Endothelial cell of umbilical vein (primary cell): ENCODE measurements around the gene SKOR2.

Experiments
- EZH2 ChIP-seq: IDR thresholded peaks from 2 replicates; pipeline ENCODE4 v1.6.1; 2012; ENCODE audit warnings: borderline replicate concordance, low read depth, mild to moderate bottlenecking, moderate library complexity, low read length, inconsistent platforms; ENCODE audit not compliant: severe bottlenecking
- POLR2A ChIP-seq: IDR thresholded peaks from 2 replicates; pipeline ENCODE4 v1.6.1; 2012; ENCODE audit warnings: low read depth, mild to moderate bottlenecking, control low read depth, low read length
- TF ChIP-seq, protein P1 (sequence below), 2 donors: IDR thresholded peaks; 1 replicate in 1 of 2; 2 replicates in 1 of 2; pipeline ENCODE4 v1.5.1; 2011; ENCODE audit warnings: low read length in 2 of 2, mild to moderate bottlenecking in 2 of 2, moderate library complexity in 2 of 2, control low read depth in 1 of 2, inconsistent platforms in 1 of 2, low read depth in 1 of 2; ENCODE audit not compliant: insufficient read depth in 1 of 2; ENCODE audit errors: extremely low read depth in 1 of 2

DNA sequence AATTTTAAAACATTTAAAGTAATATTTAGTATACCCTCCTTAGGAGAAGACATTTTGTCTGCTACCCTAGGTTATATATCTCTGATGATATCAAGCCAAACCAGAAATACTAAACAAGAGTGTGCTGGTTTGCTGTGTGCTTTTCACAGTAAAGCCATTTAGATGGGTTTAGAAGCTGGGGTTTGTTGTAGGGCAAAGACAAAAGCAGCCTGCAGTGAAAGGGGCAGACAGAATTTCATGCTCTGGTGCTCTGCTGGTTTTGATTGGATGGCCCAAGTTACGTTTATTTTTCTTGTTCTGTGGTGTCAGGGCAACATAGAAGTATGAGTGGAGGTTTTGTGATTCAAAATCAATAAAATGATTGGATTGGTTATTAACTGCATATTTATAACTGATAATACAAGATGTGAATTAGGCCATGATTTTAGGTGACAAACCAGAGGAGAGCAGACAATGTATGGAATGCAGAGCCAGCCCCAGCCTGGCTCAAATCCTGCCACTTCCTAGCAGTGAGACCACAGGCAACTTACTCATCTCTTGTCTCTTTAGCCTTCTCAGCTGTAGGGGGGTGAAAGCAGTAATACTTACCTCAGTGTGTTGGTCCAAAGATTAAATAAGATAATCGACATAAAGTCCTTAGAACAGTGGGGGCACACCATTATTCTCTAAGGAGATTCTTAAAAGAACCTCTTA lies 44.4 kb downstream of the SKOR2 start:
- TF ChIP-seq, protein P1, sequence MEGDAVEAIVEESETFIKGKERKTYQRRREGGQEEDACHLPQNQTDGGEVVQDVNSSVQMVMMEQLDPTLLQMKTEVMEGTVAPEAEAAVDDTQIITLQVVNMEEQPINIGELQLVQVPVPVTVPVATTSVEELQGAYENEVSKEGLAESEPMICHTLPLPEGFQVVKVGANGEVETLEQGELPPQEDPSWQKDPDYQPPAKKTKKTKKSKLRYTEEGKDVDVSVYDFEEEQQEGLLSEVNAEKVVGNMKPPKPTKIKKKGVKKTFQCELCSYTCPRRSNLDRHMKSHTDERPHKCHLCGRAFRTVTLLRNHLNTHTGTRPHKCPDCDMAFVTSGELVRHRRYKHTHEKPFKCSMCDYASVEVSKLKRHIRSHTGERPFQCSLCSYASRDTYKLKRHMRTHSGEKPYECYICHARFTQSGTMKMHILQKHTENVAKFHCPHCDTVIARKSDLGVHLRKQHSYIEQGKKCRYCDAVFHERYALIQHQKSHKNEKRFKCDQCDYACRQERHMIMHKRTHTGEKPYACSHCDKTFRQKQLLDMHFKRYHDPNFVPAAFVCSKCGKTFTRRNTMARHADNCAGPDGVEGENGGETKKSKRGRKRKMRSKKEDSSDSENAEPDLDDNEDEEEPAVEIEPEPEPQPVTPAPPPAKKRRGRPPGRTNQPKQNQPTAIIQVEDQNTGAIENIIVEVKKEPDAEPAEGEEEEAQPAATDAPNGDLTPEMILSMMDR (IDR thresholded peaks at IDR 0.05; ENCODE audit: extremely low read depth in 1 of 2, insufficient read depth in 1 of 2, low read depth in 1 of 2, low read length in 2 of 2): no peak
- TF ChIP-seq POLR2A: no peak
- TF ChIP-seq EZH2: no peak
